H1 (cell line): ENCODE data around the gene DHRS12. TPM values are rescaled to one million over a fixed set of nuclear protein-coding genes. Genes with fewer than 3 reads are reported as not detected.

ENCODE experiments used
- CTCF ChIP-seq, 3 experiments: IDR thresholded peaks; 1 replicate in 2 of 3; 2 replicates in 1 of 3; pipeline versions ENCODE4 v1.5.1 to v1.6.1; 2011; ENCODE audit warnings: low read length in 3 of 3, mild to moderate bottlenecking in 3 of 3, inconsistent platforms in 2 of 3, low read depth in 1 of 3, moderate library complexity in 1 of 3; ENCODE audit not compliant: insufficient read depth in 1 of 3; ENCODE audit errors: control extremely low read depth in 1 of 3
- RFX5 ChIP-seq: IDR thresholded peaks from 2 replicates; pipeline ENCODE4 v1.6.1; 2011; ENCODE audit warnings: low read depth, low read length, improper control_type of control experiment, borderline replicate concordance
- polyA plus RNA-seq, 7 experiments: library from polyadenylated mRNA; depleted of rRNA in 3 of 7; stranded (reverse) in 5 of 7; unstranded in 2 of 7; fragments of >200 nt in 5 of 7; fragments of 200-250 nt in 2 of 7; gene quantifications; 1 replicate in 5 of 7; 2 replicates in 1 of 7; 4 replicates in 1 of 7; pipeline versions ENCODE4 v1.2.1 to v1.2.3, GENCODE V29; 2011 to 2013; ENCODE audit warnings: missing spikeins in 2 of 7, mixed read lengths in 2 of 7
- total RNA-seq: library from RNA; stranded (reverse); fragmentation: NEBNext Ultra II Directional; extraction: Animal tissue kit (Norgen Biotek cat#: 25700); gene quantifications from 2 replicates; pipeline ENCODE4 v1.2.1, GENCODE V29; 2021
- TF ChIP-seq, protein P1 (sequence below): fragments of 300-600 bp; sonication (generic); IDR thresholded peaks from 2 replicates; pipeline ENCODE4 v1.7.1; 2012; ENCODE audit warnings: low read length, moderate library complexity, mild to moderate bottlenecking, inconsistent platforms; ENCODE audit not compliant: insufficient replicate concordance

Gene DHRS12
- total and polyA plus RNA-seq, 2 of the 8 experiments (the other 6 are each of a cell fraction or from before 2014, with no cell fraction given), result 8.7 TPM

DNA sequence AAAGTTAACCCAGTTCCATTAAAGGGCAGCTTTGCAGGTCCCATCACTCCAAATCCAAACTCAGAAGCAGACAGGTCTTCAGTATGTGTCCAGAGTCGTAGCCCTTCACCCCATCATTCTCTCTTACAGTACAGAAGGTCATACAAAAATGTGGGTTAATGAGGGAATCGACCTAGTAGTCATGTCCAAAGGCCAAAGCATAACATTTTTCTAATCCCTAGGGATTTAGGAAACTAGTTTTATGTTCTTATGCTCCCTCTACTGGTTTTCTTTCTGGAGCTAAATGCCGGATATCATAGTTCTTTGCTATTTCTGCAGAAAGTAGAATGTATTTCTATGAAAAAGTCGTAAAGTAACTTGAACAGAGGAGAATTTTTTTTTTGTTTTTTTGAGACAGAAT, 72.2 kb downstream of the DHRS12 start (continued):
- TF ChIP-seq, protein P1, sequence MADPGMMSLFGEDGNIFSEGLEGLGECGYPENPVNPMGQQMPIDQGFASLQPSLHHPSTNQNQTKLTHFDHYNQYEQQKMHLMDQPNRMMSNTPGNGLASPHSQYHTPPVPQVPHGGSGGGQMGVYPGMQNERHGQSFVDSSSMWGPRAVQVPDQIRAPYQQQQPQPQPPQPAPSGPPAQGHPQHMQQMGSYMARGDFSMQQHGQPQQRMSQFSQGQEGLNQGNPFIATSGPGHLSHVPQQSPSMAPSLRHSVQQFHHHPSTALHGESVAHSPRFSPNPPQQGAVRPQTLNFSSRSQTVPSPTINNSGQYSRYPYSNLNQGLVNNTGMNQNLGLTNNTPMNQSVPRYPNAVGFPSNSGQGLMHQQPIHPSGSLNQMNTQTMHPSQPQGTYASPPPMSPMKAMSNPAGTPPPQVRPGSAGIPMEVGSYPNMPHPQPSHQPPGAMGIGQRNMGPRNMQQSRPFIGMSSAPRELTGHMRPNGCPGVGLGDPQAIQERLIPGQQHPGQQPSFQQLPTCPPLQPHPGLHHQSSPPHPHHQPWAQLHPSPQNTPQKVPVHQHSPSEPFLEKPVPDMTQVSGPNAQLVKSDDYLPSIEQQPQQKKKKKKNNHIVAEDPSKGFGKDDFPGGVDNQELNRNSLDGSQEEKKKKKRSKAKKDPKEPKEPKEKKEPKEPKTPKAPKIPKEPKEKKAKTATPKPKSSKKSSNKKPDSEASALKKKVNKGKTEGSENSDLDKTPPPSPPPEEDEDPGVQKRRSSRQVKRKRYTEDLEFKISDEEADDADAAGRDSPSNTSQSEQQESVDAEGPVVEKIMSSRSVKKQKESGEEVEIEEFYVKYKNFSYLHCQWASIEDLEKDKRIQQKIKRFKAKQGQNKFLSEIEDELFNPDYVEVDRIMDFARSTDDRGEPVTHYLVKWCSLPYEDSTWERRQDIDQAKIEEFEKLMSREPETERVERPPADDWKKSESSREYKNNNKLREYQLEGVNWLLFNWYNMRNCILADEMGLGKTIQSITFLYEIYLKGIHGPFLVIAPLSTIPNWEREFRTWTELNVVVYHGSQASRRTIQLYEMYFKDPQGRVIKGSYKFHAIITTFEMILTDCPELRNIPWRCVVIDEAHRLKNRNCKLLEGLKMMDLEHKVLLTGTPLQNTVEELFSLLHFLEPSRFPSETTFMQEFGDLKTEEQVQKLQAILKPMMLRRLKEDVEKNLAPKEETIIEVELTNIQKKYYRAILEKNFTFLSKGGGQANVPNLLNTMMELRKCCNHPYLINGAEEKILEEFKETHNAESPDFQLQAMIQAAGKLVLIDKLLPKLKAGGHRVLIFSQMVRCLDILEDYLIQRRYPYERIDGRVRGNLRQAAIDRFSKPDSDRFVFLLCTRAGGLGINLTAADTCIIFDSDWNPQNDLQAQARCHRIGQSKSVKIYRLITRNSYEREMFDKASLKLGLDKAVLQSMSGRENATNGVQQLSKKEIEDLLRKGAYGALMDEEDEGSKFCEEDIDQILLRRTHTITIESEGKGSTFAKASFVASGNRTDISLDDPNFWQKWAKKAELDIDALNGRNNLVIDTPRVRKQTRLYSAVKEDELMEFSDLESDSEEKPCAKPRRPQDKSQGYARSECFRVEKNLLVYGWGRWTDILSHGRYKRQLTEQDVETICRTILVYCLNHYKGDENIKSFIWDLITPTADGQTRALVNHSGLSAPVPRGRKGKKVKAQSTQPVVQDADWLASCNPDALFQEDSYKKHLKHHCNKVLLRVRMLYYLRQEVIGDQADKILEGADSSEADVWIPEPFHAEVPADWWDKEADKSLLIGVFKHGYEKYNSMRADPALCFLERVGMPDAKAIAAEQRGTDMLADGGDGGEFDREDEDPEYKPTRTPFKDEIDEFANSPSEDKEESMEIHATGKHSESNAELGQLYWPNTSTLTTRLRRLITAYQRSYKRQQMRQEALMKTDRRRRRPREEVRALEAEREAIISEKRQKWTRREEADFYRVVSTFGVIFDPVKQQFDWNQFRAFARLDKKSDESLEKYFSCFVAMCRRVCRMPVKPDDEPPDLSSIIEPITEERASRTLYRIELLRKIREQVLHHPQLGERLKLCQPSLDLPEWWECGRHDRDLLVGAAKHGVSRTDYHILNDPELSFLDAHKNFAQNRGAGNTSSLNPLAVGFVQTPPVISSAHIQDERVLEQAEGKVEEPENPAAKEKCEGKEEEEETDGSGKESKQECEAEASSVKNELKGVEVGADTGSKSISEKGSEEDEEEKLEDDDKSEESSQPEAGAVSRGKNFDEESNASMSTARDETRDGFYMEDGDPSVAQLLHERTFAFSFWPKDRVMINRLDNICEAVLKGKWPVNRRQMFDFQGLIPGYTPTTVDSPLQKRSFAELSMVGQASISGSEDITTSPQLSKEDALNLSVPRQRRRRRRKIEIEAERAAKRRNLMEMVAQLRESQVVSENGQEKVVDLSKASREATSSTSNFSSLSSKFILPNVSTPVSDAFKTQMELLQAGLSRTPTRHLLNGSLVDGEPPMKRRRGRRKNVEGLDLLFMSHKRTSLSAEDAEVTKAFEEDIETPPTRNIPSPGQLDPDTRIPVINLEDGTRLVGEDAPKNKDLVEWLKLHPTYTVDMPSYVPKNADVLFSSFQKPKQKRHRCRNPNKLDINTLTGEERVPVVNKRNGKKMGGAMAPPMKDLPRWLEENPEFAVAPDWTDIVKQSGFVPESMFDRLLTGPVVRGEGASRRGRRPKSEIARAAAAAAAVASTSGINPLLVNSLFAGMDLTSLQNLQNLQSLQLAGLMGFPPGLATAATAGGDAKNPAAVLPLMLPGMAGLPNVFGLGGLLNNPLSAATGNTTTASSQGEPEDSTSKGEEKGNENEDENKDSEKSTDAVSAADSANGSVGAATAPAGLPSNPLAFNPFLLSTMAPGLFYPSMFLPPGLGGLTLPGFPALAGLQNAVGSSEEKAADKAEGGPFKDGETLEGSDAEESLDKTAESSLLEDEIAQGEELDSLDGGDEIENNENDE, result no peak
- TF ChIP-seq RFX5, result no peak
- no peak for TF ChIP-seq CTCF (IDR thresholded peaks at IDR 0.05; ENCODE audit: control extremely low read depth in 1 of 3, insufficient read depth in 1 of 3, low read depth in 1 of 3, low read length in 3 of 3)
